Measurements from ENCODE around the gene SMARCB1. TPM values are rescaled to one million over a fixed set of nuclear protein-coding genes. Genes with fewer than 3 reads are reported as not detected.

SMARCB1 gene
- total and polyA plus RNA-seq, 7 donors, result 25.0 to 85.7 (median 43.9) TPM

DNA sequence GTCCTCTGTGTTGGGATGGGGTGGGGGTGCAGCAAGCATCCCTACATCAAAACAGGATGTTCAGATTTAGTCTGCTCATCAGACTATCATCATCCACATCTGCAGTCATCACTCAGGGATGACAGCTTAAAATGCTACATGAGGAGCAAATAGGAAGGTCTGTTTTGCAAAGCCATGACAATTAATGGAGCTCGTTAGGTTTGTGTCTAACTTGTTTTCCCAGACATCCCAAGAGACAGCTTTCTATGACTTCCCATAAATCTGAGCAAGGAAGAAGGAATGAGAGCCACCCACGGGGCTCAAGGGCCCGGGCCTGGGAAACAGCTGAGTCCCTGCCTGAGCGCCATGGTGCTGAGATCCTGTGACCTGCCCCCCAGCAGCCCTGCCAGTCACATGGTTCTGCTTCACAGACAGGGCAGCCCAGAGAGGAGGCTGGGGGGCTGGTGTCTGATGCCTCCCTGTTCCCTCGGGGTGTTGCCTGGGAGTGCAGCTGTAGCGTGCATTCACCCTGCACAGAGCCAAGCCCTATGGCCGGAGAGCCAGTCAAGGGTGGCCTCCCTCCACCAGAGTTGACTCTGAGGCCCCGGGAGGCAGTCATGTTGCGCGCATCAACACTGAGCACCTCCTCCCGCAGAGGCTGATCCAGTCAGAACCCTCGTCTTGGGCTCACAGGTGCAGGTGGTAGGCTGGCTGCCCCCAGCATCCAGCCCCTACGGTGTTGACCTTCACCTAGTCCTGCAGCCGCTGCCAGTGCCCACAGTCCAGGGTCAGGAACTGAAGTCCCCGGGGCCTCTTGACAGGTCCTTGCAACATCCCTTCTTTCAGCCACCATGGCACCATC lies 40.0 kb downstream of the SMARCB1 start:
- Histone ChIP-seq H3K9me3 (no peaks in the 10 kb centered on the region), H3K27me3 (no peaks in the 10 kb centered on the region), H3K4me3 (no peak overlapping the region), H3K27ac (no peak overlapping the region), H3K36me3 (peaks cover 43 to 92% (median 51%) of the 10 kb centered on the region in 4 donors), H3K4me1 (no peaks in the 10 kb centered on the region)
- TF ChIP-seq EP300 (IDR thresholded peaks at IDR 0.05) (no peak), POLR2AphosphoS5 (IDR thresholded peaks at IDR 0.05) (no peak), POLR2A (IDR thresholded peaks at IDR 0.05) (no peak)
- TF ChIP-seq, protein P1, sequence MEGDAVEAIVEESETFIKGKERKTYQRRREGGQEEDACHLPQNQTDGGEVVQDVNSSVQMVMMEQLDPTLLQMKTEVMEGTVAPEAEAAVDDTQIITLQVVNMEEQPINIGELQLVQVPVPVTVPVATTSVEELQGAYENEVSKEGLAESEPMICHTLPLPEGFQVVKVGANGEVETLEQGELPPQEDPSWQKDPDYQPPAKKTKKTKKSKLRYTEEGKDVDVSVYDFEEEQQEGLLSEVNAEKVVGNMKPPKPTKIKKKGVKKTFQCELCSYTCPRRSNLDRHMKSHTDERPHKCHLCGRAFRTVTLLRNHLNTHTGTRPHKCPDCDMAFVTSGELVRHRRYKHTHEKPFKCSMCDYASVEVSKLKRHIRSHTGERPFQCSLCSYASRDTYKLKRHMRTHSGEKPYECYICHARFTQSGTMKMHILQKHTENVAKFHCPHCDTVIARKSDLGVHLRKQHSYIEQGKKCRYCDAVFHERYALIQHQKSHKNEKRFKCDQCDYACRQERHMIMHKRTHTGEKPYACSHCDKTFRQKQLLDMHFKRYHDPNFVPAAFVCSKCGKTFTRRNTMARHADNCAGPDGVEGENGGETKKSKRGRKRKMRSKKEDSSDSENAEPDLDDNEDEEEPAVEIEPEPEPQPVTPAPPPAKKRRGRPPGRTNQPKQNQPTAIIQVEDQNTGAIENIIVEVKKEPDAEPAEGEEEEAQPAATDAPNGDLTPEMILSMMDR (IDR thresholded peaks at IDR 0.05), result no peak
- intact Hi-C loops (cut with DNase I), result no loop called here
- 92 to 93% methylated on average over 15 of the region's 15 CpGs for WGBS, 2 donors
- DNase-seq, result peak; percentile 50

DNA sequence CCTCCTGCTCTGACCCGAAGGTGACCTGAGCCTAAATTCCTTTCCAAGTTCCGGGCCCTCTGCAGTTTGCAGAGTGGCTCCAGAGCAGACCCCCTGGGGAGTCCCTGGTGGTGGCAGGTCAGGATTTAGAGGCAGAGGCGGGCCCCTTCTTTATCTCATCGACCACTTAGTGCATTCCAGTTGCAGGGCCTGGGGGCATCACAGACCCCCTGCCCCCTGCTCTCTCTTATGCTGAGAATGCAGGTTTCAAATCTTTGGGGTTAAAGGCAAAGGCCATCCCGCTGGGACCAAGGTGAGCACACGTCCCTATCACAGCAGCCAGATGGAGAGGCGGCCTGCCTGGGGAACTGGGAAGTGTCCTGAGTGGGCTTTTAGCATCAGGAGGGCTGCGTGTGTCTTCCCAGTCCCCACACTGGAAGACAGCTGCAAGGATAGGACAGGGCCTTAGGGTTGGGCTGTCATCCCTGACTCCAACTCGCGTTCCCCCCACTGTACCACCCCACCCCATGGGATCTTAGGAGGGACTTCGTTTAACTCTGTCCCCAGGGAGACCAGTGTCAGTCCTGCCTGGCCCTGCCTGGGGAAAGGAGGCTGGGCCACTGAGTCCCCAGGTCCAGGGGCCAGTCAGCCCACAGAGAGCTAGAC lies 40.7 kb downstream of the SMARCB1 start:
- TF ChIP-seq POLR2A (IDR thresholded peaks at IDR 0.05) (no peak), POLR2AphosphoS5 (IDR thresholded peaks at IDR 0.05) (no peak), EP300 (IDR thresholded peaks at IDR 0.05) (no peak)
- TF ChIP-seq, protein P1 (IDR thresholded peaks at IDR 0.05), result no peak
- Histone ChIP-seq H3K27ac (no peak overlapping the region), H3K27me3 (no peaks in the 10 kb centered on the region), H3K4me1 (no peaks in the 10 kb centered on the region), H3K4me3 (no peak overlapping the region), H3K9me3 (no peaks in the 10 kb centered on the region), H3K36me3 (peaks cover 37 to 89% (median 46%) of the 10 kb centered on the region in 4 donors)
- 91 to 93% methylated on average over 11 of the region's 11 CpGs for WGBS, 2 donors
- DNase-seq, result peak; percentile 44
- intact Hi-C loops (cut with DNase I), result no loop called here

DNA sequence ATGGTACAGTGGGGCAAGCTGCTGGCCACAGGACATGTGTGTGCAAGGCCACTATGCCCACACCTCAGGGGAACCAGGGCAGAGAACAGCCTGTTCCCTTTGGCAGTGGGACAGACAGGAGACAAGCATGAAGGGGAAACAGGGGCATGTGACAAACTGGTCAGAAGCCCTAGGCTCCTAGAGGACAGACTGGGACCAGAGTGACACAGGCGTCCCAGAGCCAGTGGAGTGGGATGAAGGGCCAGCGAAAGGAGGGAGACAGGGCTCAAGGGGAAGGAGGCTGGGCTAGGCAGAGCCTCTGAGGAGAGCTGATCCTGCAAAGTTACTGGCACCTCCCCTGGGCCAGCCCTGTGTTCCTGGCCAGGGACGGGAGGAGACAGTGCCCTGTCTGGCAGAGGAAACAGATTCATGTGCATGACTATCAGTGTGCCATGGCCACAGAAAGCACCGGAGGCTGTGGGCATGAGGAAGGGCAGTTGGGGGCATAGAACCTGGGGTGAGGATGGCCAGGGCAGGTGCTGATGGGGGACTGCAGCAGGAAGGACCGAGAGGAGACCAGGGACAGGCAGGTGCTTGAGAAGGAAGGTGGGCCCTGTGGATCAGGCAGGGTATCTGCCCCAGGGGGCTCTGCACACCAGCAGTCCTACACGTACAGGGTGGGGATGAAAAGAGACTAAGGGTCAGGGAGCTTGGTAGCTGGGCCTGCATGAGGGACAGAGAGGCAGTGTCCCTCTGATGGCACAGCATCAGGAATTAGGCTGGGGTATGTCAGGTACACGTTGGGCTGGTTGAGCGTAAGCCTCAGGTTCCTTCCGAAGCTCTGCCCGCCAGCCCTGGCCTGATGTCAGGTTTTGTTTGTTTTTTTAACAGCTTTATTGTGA lies 42.3 kb downstream of the SMARCB1 start:
- Histone ChIP-seq H3K4me1 (no peaks in the 10 kb centered on the region), H3K36me3 (peaks cover 35 to 82% (median 44%) of the 10 kb centered on the region in 4 donors), H3K9me3 (no peaks in the 10 kb centered on the region), H3K27me3 (no peaks in the 10 kb centered on the region), H3K4me3 (no peak overlapping the region), H3K27ac (no peak overlapping the region)
- DNase-seq, result peak; percentile 57
- TF ChIP-seq POLR2AphosphoS5 (IDR thresholded peaks at IDR 0.05) (no peak), POLR2A (IDR thresholded peaks at IDR 0.05) (no peak), EP300 (IDR thresholded peaks at IDR 0.05) (no peak)
- TF ChIP-seq, protein P1 (IDR thresholded peaks at IDR 0.05), result no peak
- 80 to 92% methylated on average over 10 of the region's 10 CpGs for WGBS, 2 donors
- intact Hi-C loops (cut with DNase I), result no loop called here

DNA sequence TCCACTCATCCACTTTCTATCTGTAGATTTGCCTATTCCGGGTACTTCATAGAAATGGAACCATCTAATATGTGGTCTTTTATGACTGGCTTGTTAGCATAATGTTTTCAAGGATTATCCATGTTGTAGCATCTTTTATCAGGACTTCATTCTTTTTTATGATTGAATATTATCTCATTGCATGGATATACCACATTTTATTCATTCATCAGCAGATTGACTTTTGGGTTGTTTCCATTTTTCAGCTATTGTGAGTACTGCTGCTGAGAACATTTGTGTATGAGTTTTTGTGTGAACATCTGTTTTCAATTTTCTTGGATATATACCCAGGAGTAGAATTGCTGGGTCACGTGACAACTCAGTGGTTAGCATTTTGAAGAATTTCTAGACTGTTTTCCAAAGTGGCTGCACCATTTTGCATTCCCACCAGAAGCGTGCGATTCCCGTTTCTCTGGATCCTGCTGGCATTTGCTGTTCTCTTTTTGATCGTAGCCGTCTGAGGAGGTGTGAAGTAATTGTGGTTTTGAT lies 43.1 kb downstream of the SMARCB1 start:
- intact Hi-C loops (cut with DNase I), result no loop called here
- TF ChIP-seq, protein P1 (IDR thresholded peaks at IDR 0.05), result no peak
- TF ChIP-seq POLR2A (IDR thresholded peaks at IDR 0.05), result no peak
- no peak for TF ChIP-seq POLR2AphosphoS5 (IDR thresholded peaks at IDR 0.05)
- TF ChIP-seq EP300 (IDR thresholded peaks at IDR 0.05), result no peak
- H3K4me1 ChIP-seq, result peaks cover 0 to 2% (median 0%) of the 10 kb centered on the region in 4 donors
- H3K36me3 ChIP-seq, result peaks cover 27 to 80% (median 44%) of the 10 kb centered on the region in 4 donors
- H3K27me3 ChIP-seq, result no peaks in the 10 kb centered on the region
- no peaks in the 10 kb centered on the region for H3K9me3 ChIP-seq
- H3K27ac ChIP-seq, result no peak overlapping the region
- H3K4me3 ChIP-seq, result no peak overlapping the region
- WGBS, 2 donors, result 77 to 85% methylated on average over 7 of the region's 7 CpGs
- peak; percentile 1 for DNase-seq

Measured in sigmoid colon (tissue), 7 donors.